Activated CD8-positive, alpha-beta memory T cell treated with anti-CD3 and anti-CD28 coated beads, Interleukin-2, amount 50 U/mL, for 24 hours (primary cell): Measurements from ENCODE around the gene GJB5.
"Not testable (repeated sequence)": the region's sequence is repeated elsewhere in the genome, so short reads cannot be mapped to it uniquely, and the experiment has no call there.

Experiments
- DNase-seq: peaks from one replicate; pipeline ENCODE4 v3.0.0-alpha.2; 2020; ENCODE audit errors: extremely low read depth

Gene GJB5

GRCh38 chr1:34745666-34746065 lies 9.2 kb upstream of the GJB5 start:
- no peak for DNase-seq

- no peak for DNase-seq
Measured at GRCh38 chr1:34746101-34746500, 8.7 kb upstream of the GJB5 start.

GRCh38 chr1:34746785-34747637 lies 7.8 kb upstream of the GJB5 start:
- no peak for DNase-seq

GRCh38 chr1:34747638-34747941 lies 7.3 kb upstream of the GJB5 start:
- DNase-seq: no peak

GRCh38 chr1:34749992-34750391 lies 4.9 kb upstream of the GJB5 start:
- no peak for DNase-seq

- no peak for DNase-seq
Measured at GRCh38 chr1:34750610-34751009, 4.2 kb upstream of the GJB5 start.

GRCh38 chr1:34753163-34753562 lies 1.7 kb upstream of the GJB5 start:
- no peak for DNase-seq

- no peak for DNase-seq
Measured at GRCh38 chr1:34755961-34756360, 1.1 kb downstream of the GJB5 start.

- no peak for DNase-seq
Measured at GRCh38 chr1:34757386-34757785, 2.5 kb downstream of the GJB5 start.

- DNase-seq: no peak
Measured at GRCh38 chr1:34758751-34759150, 3.9 kb downstream of the GJB5 start.

- no peak for DNase-seq
Measured at GRCh38 chr1:34759503-34760357, 4.9 kb downstream of the GJB5 start, which contains the start of gene GJB4. TSS of gene GJB4 (plus strand) at chr1:34759740. CDS start at chr1:34761255, 1,515 bp downstream.

- no peak for DNase-seq
Measured at GRCh38 chr1:34761176-34761761, 6.4 kb downstream of the GJB5 start.

GRCh38 chr1:34761776-34762307 lies 7.0 kb downstream of the GJB5 start:
- no peak for DNase-seq

- no peak for DNase-seq
Measured at GRCh38 chr1:34762474-34763141, 7.8 kb downstream of the GJB5 start.

- DNase-seq: no peak
Measured at GRCh38 chr1:34763142-34763781, 8.4 kb downstream of the GJB5 start.

GRCh38 chr1:34768856-34769255 lies 14.0 kb downstream of the GJB5 start:
- no peak for DNase-seq

- no peak for DNase-seq
Measured at GRCh38 chr1:34770891-34771504, 16.2 kb downstream of the GJB5 start.

GRCh38 chr1:34771573-34772371 lies 16.9 kb downstream of the GJB5 start:
- no peak for DNase-seq

- not testable (repeated sequence) for DNase-seq
Measured at GRCh38 chr1:34773114-34773513, 18.3 kb downstream of the GJB5 start.

GRCh38 chr1:34774957-34775356 lies 20.1 kb downstream of the GJB5 start:
- DNase-seq: no peak
